ENCODE measurements around the gene AMPD2. TPM values are rescaled to one million over a fixed set of nuclear protein-coding genes. Genes with fewer than 3 reads are reported as not detected.

The AMPD2 gene
- total RNA-seq, 1 experiment from 2014 or later, result 34.0 TPM

DNA sequence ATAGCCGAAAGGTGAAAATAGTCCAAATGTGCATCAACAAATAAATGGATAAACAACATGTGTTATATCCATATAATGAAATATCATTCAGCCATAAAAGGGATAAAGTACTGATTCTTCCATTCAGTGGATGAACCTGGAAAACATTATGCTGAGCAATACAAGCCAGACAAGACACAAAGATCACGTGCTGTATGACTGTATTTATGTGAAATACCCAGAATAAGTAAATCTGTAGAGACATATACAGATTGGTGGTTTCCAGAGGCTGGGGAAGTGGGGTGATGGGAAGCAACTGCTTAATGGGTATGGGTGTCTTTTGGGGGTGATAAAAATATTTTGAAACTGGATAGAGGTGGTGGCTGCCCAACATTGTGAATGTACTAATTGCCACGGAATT is 23.0 kb downstream of the AMPD2 start:
- TF ChIP-seq, protein P1, sequence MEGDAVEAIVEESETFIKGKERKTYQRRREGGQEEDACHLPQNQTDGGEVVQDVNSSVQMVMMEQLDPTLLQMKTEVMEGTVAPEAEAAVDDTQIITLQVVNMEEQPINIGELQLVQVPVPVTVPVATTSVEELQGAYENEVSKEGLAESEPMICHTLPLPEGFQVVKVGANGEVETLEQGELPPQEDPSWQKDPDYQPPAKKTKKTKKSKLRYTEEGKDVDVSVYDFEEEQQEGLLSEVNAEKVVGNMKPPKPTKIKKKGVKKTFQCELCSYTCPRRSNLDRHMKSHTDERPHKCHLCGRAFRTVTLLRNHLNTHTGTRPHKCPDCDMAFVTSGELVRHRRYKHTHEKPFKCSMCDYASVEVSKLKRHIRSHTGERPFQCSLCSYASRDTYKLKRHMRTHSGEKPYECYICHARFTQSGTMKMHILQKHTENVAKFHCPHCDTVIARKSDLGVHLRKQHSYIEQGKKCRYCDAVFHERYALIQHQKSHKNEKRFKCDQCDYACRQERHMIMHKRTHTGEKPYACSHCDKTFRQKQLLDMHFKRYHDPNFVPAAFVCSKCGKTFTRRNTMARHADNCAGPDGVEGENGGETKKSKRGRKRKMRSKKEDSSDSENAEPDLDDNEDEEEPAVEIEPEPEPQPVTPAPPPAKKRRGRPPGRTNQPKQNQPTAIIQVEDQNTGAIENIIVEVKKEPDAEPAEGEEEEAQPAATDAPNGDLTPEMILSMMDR (IDR thresholded peaks at IDR 0.05; ENCODE audit: unreplicated experiment), result no peak
- Mint-ChIP-seq H3K4me1 (ENCODE audit: low read depth, unreplicated experiment) (peaks cover 16% of the 10 kb centered on the region), H3K27me3 (ENCODE audit: unreplicated experiment) (no peaks in the 10 kb centered on the region), H3K36me3 (ENCODE audit: insufficient read depth, unreplicated experiment) (peaks cover 15% of the 10 kb centered on the region), H3K9me3 (ENCODE audit: low read depth, unreplicated experiment) (no peaks in the 10 kb centered on the region), H3K27ac (ENCODE audit: unreplicated experiment) (no peak overlapping the region), H3K4me3 (ENCODE audit: low read depth, unreplicated experiment) (no peak overlapping the region)
- no peak for DNase-seq
- intact Hi-C loops (cut with micrococcal nuclease; ENCODE audit: unreplicated experiment), result loop anchor here (1.0 to 5.0 kb wide), 4 partner anchors 60 to 340 kb away; partner anchors contain the start of genes AHCYL1 and GNAI3
- no TSS peak for BruUV-seq (replicated peaks)
- CTCF ChIA-PET, result no interaction called here

DNA sequence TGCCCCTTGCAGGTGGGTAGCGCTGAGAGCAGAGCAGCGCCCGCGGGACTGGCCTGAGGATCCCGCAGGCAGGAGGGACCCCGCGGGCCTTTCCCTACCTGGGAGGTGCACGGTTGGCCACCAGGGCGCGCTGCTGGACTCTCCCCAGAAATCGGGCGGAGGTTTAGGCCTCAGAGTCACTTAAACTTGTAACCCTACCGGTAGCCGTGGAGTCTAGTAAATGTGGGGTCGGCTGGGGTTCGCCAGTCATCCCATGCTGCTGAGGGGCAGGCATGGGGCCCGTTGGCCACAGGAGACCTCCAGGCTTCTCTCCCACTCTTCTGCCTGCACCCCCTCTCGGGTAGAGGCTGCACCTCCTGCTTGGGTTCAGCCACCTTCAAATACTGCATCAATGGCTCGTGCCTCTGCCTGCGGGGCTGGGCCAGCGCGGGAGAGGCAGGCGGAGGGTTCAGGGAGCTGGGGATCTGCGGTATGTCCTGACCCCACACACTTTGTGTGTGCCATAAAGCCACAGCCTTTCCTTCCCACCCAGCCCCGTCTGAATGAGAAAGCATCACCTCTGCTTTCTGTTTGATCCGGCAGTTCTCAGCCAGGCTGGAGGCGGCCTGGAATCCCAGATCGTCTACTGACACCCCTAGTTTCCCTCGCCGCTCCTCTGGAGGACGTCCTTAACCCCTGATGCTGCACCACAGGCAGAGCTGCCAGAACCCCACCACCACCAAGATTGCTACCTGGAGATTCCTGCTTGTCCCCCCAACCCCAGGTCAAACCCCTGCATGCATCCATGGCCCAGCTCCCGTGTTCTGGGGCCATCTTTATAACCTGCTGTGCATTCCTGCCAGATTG is 24.0 kb downstream of the AMPD2 start:
- TF ChIP-seq, protein P1 (IDR thresholded peaks at IDR 0.05; ENCODE audit: unreplicated experiment), result peak; percentile 64
- BruUV-seq (replicated peaks), result no TSS peak
- peaks cover 16% of the 10 kb centered on the region for H3K4me1 Mint-ChIP-seq (ENCODE audit: low read depth, unreplicated experiment)
- no peaks in the 10 kb centered on the region for H3K9me3 Mint-ChIP-seq (ENCODE audit: low read depth, unreplicated experiment)
- intact Hi-C loops (cut with micrococcal nuclease; ENCODE audit: unreplicated experiment), result loop anchor here (1.0 to 5.0 kb wide), 4 partner anchors 59 to 339 kb away; partner anchors contain the start of genes AHCYL1 and GNAI3
- CTCF ChIA-PET, result interaction anchor here (1.5 kb wide), 1 partner anchor 60 kb away, joined by 3 read pairs; no protein-coding TSS in a partner anchor
- no peaks in the 10 kb centered on the region for H3K27me3 Mint-ChIP-seq (ENCODE audit: unreplicated experiment)
- H3K4me3 Mint-ChIP-seq (ENCODE audit: low read depth, unreplicated experiment), result no peak overlapping the region
- peaks cover 10% of the 10 kb centered on the region for H3K36me3 Mint-ChIP-seq (ENCODE audit: insufficient read depth, unreplicated experiment)
- H3K27ac Mint-ChIP-seq (ENCODE audit: unreplicated experiment), result no peak overlapping the region
- peak; percentile 88 for DNase-seq

DNA sequence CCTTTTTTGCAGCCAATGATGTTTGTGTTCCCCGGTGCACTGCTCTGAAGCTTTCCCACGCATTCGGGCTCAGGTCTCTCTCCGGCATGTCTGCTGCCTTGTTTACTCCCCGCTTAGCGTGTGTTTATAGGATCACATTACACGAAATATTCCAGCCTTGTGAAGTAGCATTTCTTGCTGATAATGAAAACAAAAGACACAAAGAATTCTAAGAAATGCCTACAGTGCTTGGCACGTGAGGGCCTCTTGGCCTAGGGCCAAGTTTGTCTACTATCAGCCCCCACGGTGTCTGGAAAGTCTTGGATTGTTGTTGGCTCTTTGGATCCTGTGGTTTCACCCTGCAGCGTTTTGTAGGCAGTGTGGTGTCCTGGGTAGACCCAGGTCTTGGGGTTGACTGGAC is 25.0 kb downstream of the AMPD2 start:
- Mint-ChIP-seq H3K27me3 (ENCODE audit: unreplicated experiment) (no peaks in the 10 kb centered on the region), H3K9me3 (ENCODE audit: low read depth, unreplicated experiment) (no peaks in the 10 kb centered on the region), H3K4me1 (ENCODE audit: low read depth, unreplicated experiment) (peaks cover 16% of the 10 kb centered on the region), H3K36me3 (ENCODE audit: insufficient read depth, unreplicated experiment) (peaks cover 10% of the 10 kb centered on the region), H3K4me3 (ENCODE audit: low read depth, unreplicated experiment) (peak overlapping the region; percentile 34), H3K27ac (ENCODE audit: unreplicated experiment) (no peak overlapping the region)
- TF ChIP-seq, protein P1 (IDR thresholded peaks at IDR 0.05; ENCODE audit: unreplicated experiment), result no peak
- BruUV-seq (replicated peaks), result no TSS peak
- peak; percentile 42 for DNase-seq
- CTCF ChIA-PET, result interaction anchor here (0.7 to 1.5 kb wide), 2 partner anchors 59 to 89 kb away, joined by 3 read pairs; no protein-coding TSS in a partner anchor
- intact Hi-C loops (cut with micrococcal nuclease; ENCODE audit: unreplicated experiment), result loop anchor here (5.0 kb wide), 3 partner anchors 58 to 338 kb away; partner anchors contain the start of genes AHCYL1 and GNAI3

DNA sequence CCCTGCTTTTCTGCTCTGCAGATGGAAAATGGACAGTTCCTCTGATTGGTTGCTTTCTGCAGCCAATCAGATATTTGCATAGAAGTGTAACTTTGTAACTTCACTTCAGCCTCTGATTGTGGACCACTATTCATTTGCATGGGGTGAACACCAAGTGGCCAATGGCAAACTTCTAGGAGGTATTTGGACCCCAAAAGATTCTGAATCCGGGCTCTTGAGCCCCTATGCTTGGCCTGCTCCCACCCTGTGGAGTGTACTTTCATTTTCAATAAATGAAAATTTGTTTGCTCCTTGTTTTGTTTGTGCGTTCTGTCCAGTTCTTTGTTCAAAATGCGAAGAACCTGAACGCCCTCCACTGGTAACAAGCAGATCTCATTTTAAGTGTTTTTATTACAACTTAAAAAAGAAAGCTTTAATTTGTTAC is 29.9 kb downstream of the AMPD2 start:
- H3K4me3 Mint-ChIP-seq (ENCODE audit: low read depth, unreplicated experiment), result no peak overlapping the region
- CTCF ChIA-PET, result interaction anchor here (1.4 kb wide), 1 partner anchor 9 kb away, joined by 5 read pairs; no protein-coding TSS in a partner anchor
- peaks cover 6% of the 10 kb centered on the region for H3K36me3 Mint-ChIP-seq (ENCODE audit: insufficient read depth, unreplicated experiment)
- intact Hi-C loops (cut with micrococcal nuclease; ENCODE audit: unreplicated experiment), result no loop called here
- H3K4me1 Mint-ChIP-seq (ENCODE audit: low read depth, unreplicated experiment), result peaks cover 18% of the 10 kb centered on the region
- H3K27ac Mint-ChIP-seq (ENCODE audit: unreplicated experiment), result no peak overlapping the region
- no peaks in the 10 kb centered on the region for H3K27me3 Mint-ChIP-seq (ENCODE audit: unreplicated experiment)
- TF ChIP-seq, protein P1 (IDR thresholded peaks at IDR 0.05; ENCODE audit: unreplicated experiment), result no peak
- no peaks in the 10 kb centered on the region for H3K9me3 Mint-ChIP-seq (ENCODE audit: low read depth, unreplicated experiment)
- BruUV-seq (replicated peaks), result no TSS peak
- DNase-seq, result no peak

Data from Calu3 (cell line).